ENCODE data around the gene GATAD2A. TPM values are rescaled to one million over a fixed set of nuclear protein-coding genes. Genes with fewer than 3 reads are reported as not detected.
A peak's percentile ranks its signal among the peaks of the same experiment; 100 is the strongest.

The GATAD2A gene
- total and polyA plus RNA-seq, 9 of the 15 experiments (the other 6 are each of a cell fraction or from before 2014, with no cell fraction given): 2.4 to 226 (median 44.2) TPM

DNA sequence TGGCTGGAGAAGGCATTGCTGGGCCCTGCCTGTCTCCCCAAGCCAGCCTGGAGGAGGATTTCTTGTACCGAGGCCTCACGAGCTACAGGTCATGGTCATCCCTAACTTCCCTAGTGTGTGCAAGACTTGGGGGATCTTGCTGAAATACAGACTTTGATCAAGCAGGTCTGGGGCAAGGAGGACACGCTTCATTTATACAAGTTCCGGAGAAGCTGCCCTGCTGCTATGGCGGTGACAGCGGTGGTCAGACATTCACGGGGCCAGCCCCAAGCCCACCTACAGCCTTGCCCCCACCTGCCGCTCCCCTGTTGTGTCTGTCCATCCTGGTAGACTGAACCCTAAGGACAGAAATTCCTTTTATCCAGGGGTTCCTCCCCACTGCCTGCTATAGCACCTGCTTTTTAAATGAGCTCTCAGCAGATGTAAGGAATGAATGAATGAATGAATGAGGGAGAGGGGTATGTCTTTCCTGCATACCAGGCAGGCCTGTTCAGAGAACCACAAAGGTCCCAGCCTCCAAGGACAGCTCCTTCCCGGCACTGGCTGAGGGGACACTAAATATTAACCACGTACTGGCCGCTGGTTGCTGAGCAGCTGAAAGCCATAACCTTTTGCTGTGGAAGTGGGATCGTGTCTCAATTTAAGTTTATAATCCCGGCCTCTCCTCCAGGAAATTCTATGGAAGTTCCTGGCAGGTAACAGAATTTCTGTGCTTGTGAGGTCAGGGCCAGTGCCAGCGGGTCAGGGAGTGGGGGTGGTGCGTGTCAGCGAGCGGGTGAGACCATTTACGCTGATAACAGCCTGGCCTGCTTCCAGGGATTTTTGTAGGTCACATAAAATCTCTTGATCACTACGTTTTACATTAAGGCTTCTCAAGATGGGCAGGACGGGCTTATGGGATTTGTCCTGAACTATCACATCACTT lies 82.7 kb downstream of the GATAD2A start (continued):
- TF ChIP-seq ZNF217 (CRISPR knock-in tag; IDR thresholded peaks at IDR 0.05) (no peak), HOXB6 (CRISPR knock-in tag; IDR thresholded peaks at IDR 0.05; ENCODE audit: borderline replicate concordance) (no peak), TGIF2 (CRISPR knock-in tag; IDR thresholded peaks at IDR 0.05) (no peak), CBX1 (IDR thresholded peaks at IDR 0.05; ENCODE audit: low read depth) (no peak), EWSR1 (IDR thresholded peaks at IDR 0.05; ENCODE audit: borderline replicate concordance, low read depth, partially characterized antibody) (no peak), NONO (IDR thresholded peaks at IDR 0.05; ENCODE audit: low read depth in 2 of 2, low read length in 1 of 2) (0 out of 4 replicates have a peak, but pooled peaks of 1 of the 2 experiments have one; percentile 27), ILK (tag; IDR thresholded peaks at IDR 0.05; ENCODE audit: borderline replicate concordance, low read depth) (no peak), TCFL5 (CRISPR knock-in tag; conservative IDR thresholded peaks at IDR 0.05) (no peak), PRPF4 (IDR thresholded peaks at IDR 0.05; ENCODE audit: insufficient read depth, low read depth, low read length, poor library complexity, severe bottlenecking) (no peak), TAF1 (IDR thresholded peaks at IDR 0.05; ENCODE audit: control insufficient read depth, extremely low read depth, insufficient read depth, low read length, severe bottlenecking) (no peak), ZNF124 (CRISPR knock-in tag; IDR thresholded peaks at IDR 0.05) (no peak), MYBL2 (IDR thresholded peaks at IDR 0.05; ENCODE audit: low read depth) (no peak), MYBL2 (CRISPR knock-in tag; IDR thresholded peaks at IDR 0.05; ENCODE audit: borderline replicate concordance) (no peak)
- TF ChIP-seq, protein P1, sequence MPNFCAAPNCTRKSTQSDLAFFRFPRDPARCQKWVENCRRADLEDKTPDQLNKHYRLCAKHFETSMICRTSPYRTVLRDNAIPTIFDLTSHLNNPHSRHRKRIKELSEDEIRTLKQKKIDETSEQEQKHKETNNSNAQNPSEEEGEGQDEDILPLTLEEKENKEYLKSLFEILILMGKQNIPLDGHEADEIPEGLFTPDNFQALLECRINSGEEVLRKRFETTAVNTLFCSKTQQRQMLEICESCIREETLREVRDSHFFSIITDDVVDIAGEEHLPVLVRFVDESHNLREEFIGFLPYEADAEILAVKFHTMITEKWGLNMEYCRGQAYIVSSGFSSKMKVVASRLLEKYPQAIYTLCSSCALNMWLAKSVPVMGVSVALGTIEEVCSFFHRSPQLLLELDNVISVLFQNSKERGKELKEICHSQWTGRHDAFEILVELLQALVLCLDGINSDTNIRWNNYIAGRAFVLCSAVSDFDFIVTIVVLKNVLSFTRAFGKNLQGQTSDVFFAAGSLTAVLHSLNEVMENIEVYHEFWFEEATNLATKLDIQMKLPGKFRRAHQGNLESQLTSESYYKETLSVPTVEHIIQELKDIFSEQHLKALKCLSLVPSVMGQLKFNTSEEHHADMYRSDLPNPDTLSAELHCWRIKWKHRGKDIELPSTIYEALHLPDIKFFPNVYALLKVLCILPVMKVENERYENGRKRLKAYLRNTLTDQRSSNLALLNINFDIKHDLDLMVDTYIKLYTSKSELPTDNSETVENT (CRISPR knock-in tag; IDR thresholded peaks at IDR 0.05): no peak
- TF ChIP-seq, protein P2, sequence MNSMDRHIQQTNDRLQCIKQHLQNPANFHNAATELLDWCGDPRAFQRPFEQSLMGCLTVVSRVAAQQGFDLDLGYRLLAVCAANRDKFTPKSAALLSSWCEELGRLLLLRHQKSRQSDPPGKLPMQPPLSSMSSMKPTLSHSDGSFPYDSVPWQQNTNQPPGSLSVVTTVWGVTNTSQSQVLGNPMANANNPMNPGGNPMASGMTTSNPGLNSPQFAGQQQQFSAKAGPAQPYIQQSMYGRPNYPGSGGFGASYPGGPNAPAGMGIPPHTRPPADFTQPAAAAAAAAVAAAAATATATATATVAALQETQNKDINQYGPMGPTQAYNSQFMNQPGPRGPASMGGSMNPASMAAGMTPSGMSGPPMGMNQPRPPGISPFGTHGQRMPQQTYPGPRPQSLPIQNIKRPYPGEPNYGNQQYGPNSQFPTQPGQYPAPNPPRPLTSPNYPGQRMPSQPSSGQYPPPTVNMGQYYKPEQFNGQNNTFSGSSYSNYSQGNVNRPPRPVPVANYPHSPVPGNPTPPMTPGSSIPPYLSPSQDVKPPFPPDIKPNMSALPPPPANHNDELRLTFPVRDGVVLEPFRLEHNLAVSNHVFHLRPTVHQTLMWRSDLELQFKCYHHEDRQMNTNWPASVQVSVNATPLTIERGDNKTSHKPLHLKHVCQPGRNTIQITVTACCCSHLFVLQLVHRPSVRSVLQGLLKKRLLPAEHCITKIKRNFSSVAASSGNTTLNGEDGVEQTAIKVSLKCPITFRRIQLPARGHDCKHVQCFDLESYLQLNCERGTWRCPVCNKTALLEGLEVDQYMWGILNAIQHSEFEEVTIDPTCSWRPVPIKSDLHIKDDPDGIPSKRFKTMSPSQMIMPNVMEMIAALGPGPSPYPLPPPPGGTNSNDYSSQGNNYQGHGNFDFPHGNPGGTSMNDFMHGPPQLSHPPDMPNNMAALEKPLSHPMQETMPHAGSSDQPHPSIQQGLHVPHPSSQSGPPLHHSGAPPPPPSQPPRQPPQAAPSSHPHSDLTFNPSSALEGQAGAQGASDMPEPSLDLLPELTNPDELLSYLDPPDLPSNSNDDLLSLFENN (IDR thresholded peaks at IDR 0.05; ENCODE audit: low read depth in 2 of 2, low read length in 2 of 2): no peak
- TF ChIP-seq, protein P3, sequence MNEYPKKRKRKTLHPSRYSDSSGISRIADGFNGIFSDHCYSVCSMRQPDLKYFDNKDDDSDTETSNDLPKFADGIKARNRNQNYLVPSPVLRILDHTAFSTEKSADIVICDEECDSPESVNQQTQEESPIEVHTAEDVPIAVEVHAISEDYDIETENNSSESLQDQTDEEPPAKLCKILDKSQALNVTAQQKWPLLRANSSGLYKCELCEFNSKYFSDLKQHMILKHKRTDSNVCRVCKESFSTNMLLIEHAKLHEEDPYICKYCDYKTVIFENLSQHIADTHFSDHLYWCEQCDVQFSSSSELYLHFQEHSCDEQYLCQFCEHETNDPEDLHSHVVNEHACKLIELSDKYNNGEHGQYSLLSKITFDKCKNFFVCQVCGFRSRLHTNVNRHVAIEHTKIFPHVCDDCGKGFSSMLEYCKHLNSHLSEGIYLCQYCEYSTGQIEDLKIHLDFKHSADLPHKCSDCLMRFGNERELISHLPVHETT (CRISPR knock-in tag; conservative IDR thresholded peaks at IDR 0.05 in 1 of 2, IDR thresholded peaks at IDR 0.05 in 1 of 2): no peak
